GM23338 (cell line): ENCODE results near the gene PPP2R2D. TPM values are rescaled to one million over a fixed set of nuclear protein-coding genes. Genes with fewer than 3 reads are reported as not detected.

Source experiments
- ATAC-seq: fragments of 200-7000 bp; cut with Tn5 transposase; 3 replicates; pipeline ENCODE4 v1.9.1; 2020
- DNase-seq: peaks from one replicate; pipeline ENCODE4 v3.0.0-alpha.2; 2015; ENCODE audit warnings: low spot score
- H2AFZ ChIP-seq: fragments of 200-600 bp; sonication (generic); 2 replicates; pipeline ENCODE4 v1.8.0; 2016; ENCODE audit warnings: antibody characterized with exemption, mild to moderate bottlenecking, moderate library complexity
- H3F3A ChIP-seq: fragments of 200-600 bp; sonication (generic); replicated peaks from 2 replicates; pipeline ENCODE4 v1.8.0; 2017; ENCODE audit warnings: antibody characterized with exemption, mixed run types, low read depth
- H3K27ac ChIP-seq: fragments of 200-600 bp; sonication (generic); 2 replicates; pipeline ENCODE4 v1.6.1; 2016; ENCODE audit warnings: low read depth
- H3K27me3 ChIP-seq: fragments of 200-600 bp; sonication (generic); 2 replicates; pipeline ENCODE4 v1.8.0; 2016; ENCODE audit warnings: mild to moderate bottlenecking, mixed run types, moderate library complexity; ENCODE audit not compliant: insufficient read depth
- H3K36me3 ChIP-seq: fragments of 200-600 bp; sonication (generic); 2 replicates; pipeline ENCODE4 v1.8.0; 2016; ENCODE audit warnings: mild to moderate bottlenecking; ENCODE audit not compliant: insufficient read depth
- H3K4me1 ChIP-seq: fragments of 200-600 bp; sonication (generic); 2 replicates; pipeline ENCODE4 v1.8.0; 2016; ENCODE audit warnings: mild to moderate bottlenecking, moderate library complexity; ENCODE audit not compliant: insufficient read depth
- H3K4me2 ChIP-seq: fragments of 200-600 bp; sonication (generic); 2 replicates; pipeline ENCODE4 v1.7.1; 2017; ENCODE audit warnings: mixed run types
- H3K4me3 ChIP-seq: fragments of 200-600 bp; sonication (generic); 2 replicates; pipeline ENCODE4 v1.6.1; 2016; ENCODE audit warnings: mixed run types
- H3K79me2 ChIP-seq: fragments of 200-600 bp; sonication (generic); replicated peaks from 2 replicates; pipeline ENCODE4 v1.8.0; 2017; ENCODE audit warnings: mild to moderate bottlenecking; ENCODE audit not compliant: insufficient read depth
- H3K9me2 ChIP-seq: fragments of 200-600 bp; sonication (generic); 2 replicates; pipeline ENCODE4 v1.8.0; 2017; ENCODE audit not compliant: insufficient read depth
- H4K20me1 ChIP-seq: fragments of 200-600 bp; sonication (generic); replicated peaks from 2 replicates; pipeline ENCODE4 v1.8.0; 2017; ENCODE audit warnings: mild to moderate bottlenecking; ENCODE audit not compliant: insufficient read depth
- H3K27ac Mint-ChIP-seq: 2 replicates; pipeline ENCODE4 v1.8.0; 2020; ENCODE audit warnings: inconsistent platforms, mild to moderate bottlenecking, moderate library complexity, mixed read lengths
- H3K27me3 Mint-ChIP-seq: 3 replicates; pipeline ENCODE4 v1.8.0; 2022; ENCODE audit warnings: low read depth, mild to moderate bottlenecking, moderate library complexity, mixed read lengths, inconsistent platforms; ENCODE audit not compliant: insufficient read depth, poor library complexity
- H3K36me3 Mint-ChIP-seq: 3 replicates; pipeline ENCODE4 v1.8.0; 2021; ENCODE audit warnings: low read depth, mild to moderate bottlenecking, inconsistent platforms, moderate library complexity, mixed read lengths
- H3K4me1 Mint-ChIP-seq: 3 replicates; pipeline ENCODE4 v1.8.0; 2020; ENCODE audit warnings: mild to moderate bottlenecking, inconsistent platforms, mixed read lengths
- H3K4me3 Mint-ChIP-seq: 3 replicates; pipeline ENCODE4 v1.8.0; 2021; ENCODE audit warnings: moderate library complexity, mild to moderate bottlenecking, inconsistent platforms, mixed read lengths
- H3K9me3 Mint-ChIP-seq: 3 replicates; pipeline ENCODE4 v1.8.0; 2020; ENCODE audit warnings: moderate library complexity, mild to moderate bottlenecking, inconsistent platforms, mixed read lengths
- CREB1 ChIP-seq: fragments of 250-450 bp; sonication (Bioruptor Pico); IDR thresholded peaks from 2 replicates; pipeline ENCODE4 v1.5.0; 2020; ENCODE audit warnings: low read depth, mild to moderate bottlenecking, moderate library complexity
- CTCF ChIP-seq, 2 experiments: fragments of 200-600 bp in 1 of 2; sonication (generic) in 1 of 2; conservative IDR thresholded peaks; 2 replicates each; pipeline versions ENCODE4 v1.5.1 to v1.6.1; 2016 to 2017; ENCODE audit warnings: antibody characterized with exemption in 2 of 2, low read depth in 2 of 2, mild to moderate bottlenecking in 2 of 2, moderate library complexity in 1 of 2
- EZH2 ChIP-seq: fragments of 200-600 bp; sonication (generic); IDR thresholded peaks from one replicate; pipeline ENCODE4 v1.8.0; 2017; ENCODE audit warnings: antibody characterized with exemption, mild to moderate bottlenecking, low read depth; ENCODE audit not compliant: unreplicated experiment
- EZH2phosphoT487 ChIP-seq: fragments of 200-600 bp; sonication (generic); IDR thresholded peaks from one replicate; pipeline ENCODE4 v1.8.1; 2018; ENCODE audit warnings: antibody characterized with exemption; ENCODE audit not compliant: unreplicated experiment
- JUNB ChIP-seq: IDR thresholded peaks from one replicate; pipeline ENCODE4 v1.6.1; 2016; ENCODE audit warnings: antibody characterized with exemption; ENCODE audit not compliant: unreplicated experiment
- NANOG ChIP-seq: IDR thresholded peaks from 2 replicates; pipeline ENCODE4 v1.6.1; 2016; ENCODE audit warnings: antibody characterized with exemption, borderline replicate concordance
- POLR2AphosphoS5 ChIP-seq: IDR thresholded peaks from 2 replicates; pipeline ENCODE4 v1.6.1; 2016; ENCODE audit warnings: antibody characterized with exemption, low read depth
- REST ChIP-seq: IDR thresholded peaks from one replicate; pipeline ENCODE4 v1.6.1; 2018; ENCODE audit warnings: antibody characterized with exemption; ENCODE audit not compliant: unreplicated experiment
- STAT1 ChIP-seq: IDR thresholded peaks from one replicate; pipeline ENCODE4 v1.6.1; 2016; ENCODE audit warnings: antibody characterized with exemption; ENCODE audit not compliant: unreplicated experiment
- ZNF114 ChIP-seq: fragments of 250-450 bp; sonication (Bioruptor Pico); IDR thresholded peaks from 2 replicates; pipeline ENCODE4 v1.5.0; 2020; ENCODE audit warnings: mild to moderate bottlenecking, moderate library complexity
- ZNF331 ChIP-seq: fragments of 250-450 bp; sonication (Bioruptor Pico); IDR thresholded peaks from 2 replicates; pipeline ENCODE4 v1.5.0; 2020; ENCODE audit warnings: low read depth, mild to moderate bottlenecking, moderate library complexity
- polyA plus RNA-seq: library from polyadenylated mRNA; unstranded; fragments of >200 nt; fragmentation: Nextera tagmentation; extraction: Ambion mirVana; gene quantifications from 2 replicates; pipeline ENCODE4 v1.2.1, GENCODE V29; 2016
- total RNA-seq: library from RNA; depleted of rRNA; stranded (reverse); fragments of >200 nt; shearing (Covaris generic); gene quantifications from 2 replicates; pipeline ENCODE4 v1.2.3, GENCODE V29; 2014
- TF ChIP-seq, protein P1 (sequence below): IDR thresholded peaks from 2 replicates; pipeline ENCODE4 v1.6.1; 2016; ENCODE audit warnings: antibody characterized with exemption
- TF ChIP-seq, protein P2 (sequence below): fragments of 250-450 bp; sonication (Bioruptor Pico); IDR thresholded peaks from 2 replicates; pipeline ENCODE4 v1.5.0; 2020; ENCODE audit warnings: mild to moderate bottlenecking, moderate library complexity

Gene PPP2R2D
- total and polyA plus RNA-seq, 2 experiments from 2014 or later, result 28.8 to 33.7 TPM

- Mint-ChIP-seq H3K27me3 (peaks cover 2% of the 10 kb centered on the region), H3K4me3 (no peak overlapping the region), H3K9me3 (no peaks in the 10 kb centered on the region), H3K27ac (no peak overlapping the region; the same call in 1 of the 2 replicates), H3K36me3 (peaks cover 20% of the 10 kb centered on the region), H3K4me1 (peaks cover 38% of the 10 kb centered on the region)
- ATAC-seq (no peak), DNase-seq (no peak)
- H3K27me3 ChIP-seq, result no peaks in the 10 kb centered on the region
- H3K9me2 ChIP-seq, result no peaks in the 10 kb centered on the region
- H3K79me2 ChIP-seq, result peaks cover 96% of the 10 kb centered on the region
- TF ChIP-seq, protein P1, sequence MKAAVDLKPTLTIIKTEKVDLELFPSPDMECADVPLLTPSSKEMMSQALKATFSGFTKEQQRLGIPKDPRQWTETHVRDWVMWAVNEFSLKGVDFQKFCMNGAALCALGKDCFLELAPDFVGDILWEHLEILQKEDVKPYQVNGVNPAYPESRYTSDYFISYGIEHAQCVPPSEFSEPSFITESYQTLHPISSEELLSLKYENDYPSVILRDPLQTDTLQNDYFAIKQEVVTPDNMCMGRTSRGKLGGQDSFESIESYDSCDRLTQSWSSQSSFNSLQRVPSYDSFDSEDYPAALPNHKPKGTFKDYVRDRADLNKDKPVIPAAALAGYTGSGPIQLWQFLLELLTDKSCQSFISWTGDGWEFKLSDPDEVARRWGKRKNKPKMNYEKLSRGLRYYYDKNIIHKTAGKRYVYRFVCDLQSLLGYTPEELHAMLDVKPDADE, result no peak
- TF ChIP-seq CREB1 (CRISPR knock-in tag), result no peak
- TF ChIP-seq POLR2AphosphoS5, result no peak
- no peak for TF ChIP-seq EZH2
- TF ChIP-seq JUNB, result no peak
- TF ChIP-seq ZNF114 (CRISPR knock-in tag), result no peak
- TF ChIP-seq NANOG, result no peak
- no peak for TF ChIP-seq EZH2phosphoT487
- TF ChIP-seq ZNF331 (CRISPR knock-in tag), result no peak
- TF ChIP-seq STAT1, result no peak
- TF ChIP-seq, protein P2, sequence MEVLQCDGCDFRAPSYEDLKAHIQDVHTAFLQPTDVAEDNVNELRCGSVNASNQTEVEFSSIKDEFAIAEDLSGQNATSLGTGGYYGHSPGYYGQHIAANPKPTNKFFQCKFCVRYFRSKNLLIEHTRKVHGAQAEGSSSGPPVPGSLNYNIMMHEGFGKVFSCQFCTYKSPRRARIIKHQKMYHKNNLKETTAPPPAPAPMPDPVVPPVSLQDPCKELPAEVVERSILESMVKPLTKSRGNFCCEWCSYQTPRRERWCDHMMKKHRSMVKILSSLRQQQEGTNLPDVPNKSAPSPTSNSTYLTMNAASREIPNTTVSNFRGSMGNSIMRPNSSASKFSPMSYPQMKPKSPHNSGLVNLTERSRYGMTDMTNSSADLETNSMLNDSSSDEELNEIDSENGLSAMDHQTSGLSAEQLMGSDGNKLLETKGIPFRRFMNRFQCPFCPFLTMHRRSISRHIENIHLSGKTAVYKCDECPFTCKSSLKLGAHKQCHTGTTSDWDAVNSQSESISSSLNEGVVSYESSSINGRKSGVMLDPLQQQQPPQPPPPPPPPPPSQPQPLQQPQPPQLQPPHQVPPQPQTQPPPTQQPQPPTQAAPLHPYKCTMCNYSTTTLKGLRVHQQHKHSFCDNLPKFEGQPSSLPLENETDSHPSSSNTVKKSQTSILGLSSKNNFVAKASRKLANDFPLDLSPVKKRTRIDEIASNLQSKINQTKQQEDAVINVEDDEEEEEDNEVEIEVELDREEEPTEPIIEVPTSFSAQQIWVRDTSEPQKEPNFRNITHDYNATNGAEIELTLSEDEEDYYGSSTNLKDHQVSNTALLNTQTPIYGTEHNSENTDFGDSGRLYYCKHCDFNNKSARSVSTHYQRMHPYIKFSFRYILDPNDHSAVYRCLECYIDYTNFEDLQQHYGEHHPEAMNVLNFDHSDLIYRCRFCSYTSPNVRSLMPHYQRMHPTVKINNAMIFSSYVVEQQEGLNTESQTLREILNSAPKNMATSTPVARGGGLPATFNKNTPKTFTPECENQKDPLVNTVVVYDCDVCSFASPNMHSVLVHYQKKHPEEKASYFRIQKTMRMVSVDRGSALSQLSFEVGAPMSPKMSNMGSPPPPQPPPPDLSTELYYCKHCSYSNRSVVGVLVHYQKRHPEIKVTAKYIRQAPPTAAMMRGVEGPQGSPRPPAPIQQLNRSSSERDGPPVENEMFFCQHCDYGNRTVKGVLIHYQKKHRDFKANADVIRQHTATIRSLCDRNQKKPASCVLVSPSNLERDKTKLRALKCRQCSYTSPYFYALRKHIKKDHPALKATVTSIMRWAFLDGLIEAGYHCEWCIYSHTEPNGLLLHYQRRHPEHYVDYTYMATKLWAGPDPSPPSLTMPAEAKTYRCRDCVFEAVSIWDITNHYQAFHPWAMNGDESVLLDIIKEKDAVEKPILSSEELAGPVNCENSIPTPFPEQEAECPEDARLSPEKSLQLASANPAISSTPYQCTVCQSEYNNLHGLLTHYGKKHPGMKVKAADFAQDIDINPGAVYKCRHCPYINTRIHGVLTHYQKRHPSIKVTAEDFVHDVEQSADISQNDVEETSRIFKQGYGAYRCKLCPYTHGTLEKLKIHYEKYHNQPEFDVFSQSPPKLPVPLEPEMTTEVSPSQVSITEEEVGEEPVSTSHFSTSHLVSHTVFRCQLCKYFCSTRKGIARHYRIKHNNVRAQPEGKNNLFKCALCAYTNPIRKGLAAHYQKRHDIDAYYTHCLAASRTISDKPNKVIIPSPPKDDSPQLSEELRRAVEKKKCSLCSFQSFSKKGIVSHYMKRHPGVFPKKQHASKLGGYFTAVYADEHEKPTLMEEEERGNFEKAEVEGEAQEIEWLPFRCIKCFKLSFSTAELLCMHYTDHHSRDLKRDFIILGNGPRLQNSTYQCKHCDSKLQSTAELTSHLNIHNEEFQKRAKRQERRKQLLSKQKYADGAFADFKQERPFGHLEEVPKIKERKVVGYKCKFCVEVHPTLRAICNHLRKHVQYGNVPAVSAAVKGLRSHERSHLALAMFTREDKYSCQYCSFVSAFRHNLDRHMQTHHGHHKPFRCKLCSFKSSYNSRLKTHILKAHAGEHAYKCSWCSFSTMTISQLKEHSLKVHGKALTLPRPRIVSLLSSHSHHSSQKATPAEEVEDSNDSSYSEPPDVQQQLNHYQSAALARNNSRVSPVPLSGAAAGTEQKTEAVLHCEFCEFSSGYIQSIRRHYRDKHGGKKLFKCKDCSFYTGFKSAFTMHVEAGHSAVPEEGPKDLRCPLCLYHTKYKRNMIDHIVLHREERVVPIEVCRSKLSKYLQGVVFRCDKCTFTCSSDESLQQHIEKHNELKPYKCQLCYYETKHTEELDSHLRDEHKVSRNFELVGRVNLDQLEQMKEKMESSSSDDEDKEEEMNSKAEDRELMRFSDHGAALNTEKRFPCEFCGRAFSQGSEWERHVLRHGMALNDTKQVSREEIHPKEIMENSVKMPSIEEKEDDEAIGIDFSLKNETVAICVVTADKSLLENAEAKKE (CRISPR knock-in tag), result no peak
- no peak for TF ChIP-seq CTCF (conservative IDR thresholded peaks at IDR 0.05; ENCODE audit: low read depth in 2 of 2)
- TF ChIP-seq REST, result no peak
- H4K20me1 ChIP-seq, result peaks cover 76% of the 10 kb centered on the region
- H3F3A ChIP-seq, result no peaks in the 10 kb centered on the region
- H3K36me3 ChIP-seq, result no peaks in the 10 kb centered on the region; the same call in 1 of the 2 replicates
- H2AFZ ChIP-seq, result no peak overlapping the region
- H3K4me1 ChIP-seq, result peaks cover 35% of the 10 kb centered on the region
- no peak overlapping the region for H3K4me3 ChIP-seq
- H3K27ac ChIP-seq, result no peak overlapping the region
- no peak overlapping the region for H3K4me2 ChIP-seq
These were observed 5.4 kb downstream of the PPP2R2D start for GRCh38 chr10:131906269-131906639.
